Central memory CD8-positive, alpha-beta T cell (primary cell): ENCODE measurements around the gene CREB3L2.
"Not testable (repeated sequence)": the region's sequence is repeated elsewhere in the genome, so short reads cannot be mapped to it uniquely, and the experiment has no call there.

Experiments
- ATAC-seq: fragments of 150-1000 bp; cut with Tn5 transposase; replicated peaks from 2 replicates; pipeline ENCODE4 v1.10.0; 2022; ENCODE audit warnings: mild to moderate bottlenecking, moderate FRiP score, moderate number of reproducible peaks; ENCODE audit not compliant: poor library complexity, severe bottlenecking; ENCODE audit errors: extremely low read depth
- DNase-seq, 2 donors: peaks; one replicate each; pipeline ENCODE4 v3.0.0; 2021; ENCODE audit warnings: low spot score in 2 of 2
- H3K27ac Mint-ChIP-seq: one replicate; pipeline ENCODE4 v1.8.0; 2022; ENCODE audit warnings: low read depth, mild to moderate bottlenecking, moderate library complexity, mixed read lengths
- H3K27me3 Mint-ChIP-seq: one replicate; pipeline ENCODE4 v1.8.0; 2022; ENCODE audit warnings: mixed read lengths
- H3K36me3 Mint-ChIP-seq: one replicate; pipeline ENCODE4 v1.8.0; 2022; ENCODE audit warnings: mild to moderate bottlenecking, moderate library complexity, mixed read lengths; ENCODE audit not compliant: insufficient read depth
- H3K4me1 Mint-ChIP-seq: one replicate; pipeline ENCODE4 v1.8.0; 2022; ENCODE audit warnings: mixed read lengths
- H3K4me3 Mint-ChIP-seq: one replicate; pipeline ENCODE4 v1.8.0; 2022; ENCODE audit warnings: mild to moderate bottlenecking, moderate library complexity, mixed read lengths
- H3K9me3 Mint-ChIP-seq: one replicate; pipeline ENCODE4 v1.8.0; 2022; ENCODE audit warnings: mixed read lengths

CREB3L2 gene

GRCh38 chr7:137831555-137831954 lies 170.3 kb downstream of the CREB3L2 start:
- DNase-seq, H3K4me3 Mint-ChIP-seq, H3K27ac Mint-ChIP-seq, H3K4me1 Mint-ChIP-seq, H3K36me3 Mint-ChIP-seq, ATAC-seq: not testable (repeated sequence)
- Mint-ChIP-seq H3K9me3 (peaks cover 10% of the 10 kb centered on the region), H3K27me3 (peaks cover 52% of the 10 kb centered on the region)

- ATAC-seq = no peak
- H3K4me1 Mint-ChIP-seq = no peaks in the 10 kb centered on the region
- no peak for DNase-seq
- no peaks in the 10 kb centered on the region for H3K36me3 Mint-ChIP-seq
- H3K27me3 Mint-ChIP-seq = peaks cover 40% of the 10 kb centered on the region
- H3K9me3 Mint-ChIP-seq = peaks cover 10% of the 10 kb centered on the region
- H3K4me3 Mint-ChIP-seq = no peak overlapping the region
- H3K27ac Mint-ChIP-seq = no peak overlapping the region
These were observed 172.4 kb downstream of the CREB3L2 start for GRCh38 chr7:137829337-137829992.

GRCh38 chr7:137828456-137828855 lies 173.4 kb downstream of the CREB3L2 start:
- H3K27ac Mint-ChIP-seq = no peak overlapping the region
- H3K27me3 Mint-ChIP-seq = peaks cover 35% of the 10 kb centered on the region
- H3K9me3 Mint-ChIP-seq = peaks cover 9% of the 10 kb centered on the region

DNA sequence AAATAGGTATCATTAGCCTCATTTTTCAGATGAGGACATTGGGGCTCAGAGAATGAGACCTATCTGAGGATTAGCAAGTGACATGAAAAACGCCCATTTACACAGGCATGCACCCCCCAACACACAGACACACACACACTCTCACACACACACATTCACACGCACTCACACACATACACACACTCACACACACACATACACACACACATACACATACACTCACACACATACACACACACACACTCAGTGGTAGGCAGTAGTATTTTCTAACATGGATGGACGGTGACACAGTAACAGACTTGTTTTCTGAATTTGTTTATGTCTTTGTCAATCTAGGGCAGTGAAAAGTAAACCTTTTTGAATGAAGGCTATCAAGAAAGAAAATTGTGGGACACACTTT lies 176.4 kb downstream of the CREB3L2 start:
- no peak for ATAC-seq

More at GRCh38 chr7:137828456-137828855, 173.4 kb downstream of the CREB3L2 start:
- no peak for ATAC-seq
- DNase-seq = no peak
- Mint-ChIP-seq H3K36me3 (no peaks in the 10 kb centered on the region), H3K4me3 (no peak overlapping the region), H3K4me1 (no peaks in the 10 kb centered on the region)

More for the DNA sequence above, 176.4 kb downstream of the CREB3L2 start:
- Mint-ChIP-seq H3K4me3 (no peak overlapping the region), H3K4me1 (no peaks in the 10 kb centered on the region), H3K9me3 (no peaks in the 10 kb centered on the region), H3K36me3 (no peaks in the 10 kb centered on the region), H3K27ac (no peak overlapping the region), H3K27me3 (peaks cover 46% of the 10 kb centered on the region)
- no peak for DNase-seq
